Inflammatory macrophage treated with lipopolysaccharide for 4 hours (primary cell): Measurements from ENCODE around the gene SFRP5.
A peak's percentile ranks its signal among the peaks of the same experiment; 100 is the strongest.

ENCODE experiments used
- DNase-seq: peaks from one replicate; pipeline ENCODE4 v3.0.0-alpha.2; 2020

SFRP5 gene

GRCh38 chr10:97785231-97785630 is 13.4 kb upstream of the SFRP5 start:
- no peak for DNase-seq

GRCh38 chr10:97784200-97784810 is 12.5 kb upstream of the SFRP5 start:
- DNase-seq, result no peak

GRCh38 chr10:97782455-97783228 is 10.8 kb upstream of the SFRP5 start:
- no peak for DNase-seq

- DNase-seq, result no peak
These were observed 10.0 kb upstream of the SFRP5 start for GRCh38 chr10:97781618-97782331.

- no peak for DNase-seq
These were observed 9.2 kb upstream of the SFRP5 start for GRCh38 chr10:97780841-97781617.

GRCh38 chr10:97779975-97780374 is 8.2 kb upstream of the SFRP5 start:
- no peak for DNase-seq

- no peak for DNase-seq
These were observed 7.7 kb upstream of the SFRP5 start for GRCh38 chr10:97779492-97779891.

- DNase-seq, result no peak
These were observed 6.9 kb upstream of the SFRP5 start for GRCh38 chr10:97778452-97779302.

- DNase-seq, result no peak
These were observed 5.3 kb upstream of the SFRP5 start for GRCh38 chr10:97777143-97777542.

- no peak for DNase-seq
These were observed 3.1 kb upstream of the SFRP5 start for GRCh38 chr10:97774811-97775294.

- DNase-seq, result no peak
These were observed 1.3 kb upstream of the SFRP5 start for GRCh38 chr10:97773096-97773495.

- DNase-seq, result no peak
These were observed 526 bp downstream of the SFRP5 start for GRCh38 chr10:97771055-97771891.

- DNase-seq, result peak; percentile 38
These were observed 1.5 kb downstream of the SFRP5 start for GRCh38 chr10:97770255-97770654.

- DNase-seq, result no peak
These were observed 3.2 kb downstream of the SFRP5 start for GRCh38 chr10:97768322-97769315.

GRCh38 chr10:97766996-97767924 is 4.5 kb downstream of the SFRP5 start:
- DNase-seq, result no peak

GRCh38 chr10:97766106-97766810 is 5.5 kb downstream of the SFRP5 start:
- no peak for DNase-seq

- DNase-seq, result no peak
These were observed 6.6 kb downstream of the SFRP5 start for GRCh38 chr10:97765201-97765600.

- DNase-seq, result no peak
These were observed 7.3 kb downstream of the SFRP5 start for GRCh38 chr10:97764519-97764931.
